GM19351 (cell line): ENCODE data around the gene ITPK1.

Experiments used
- ATAC-seq: cut with Tn5 transposase; IDR thresholded peaks from one replicate; pipeline ENCODE4 v1.9.1; 2021; ENCODE audit warnings: mild to moderate bottlenecking, moderate library complexity; ENCODE audit not compliant: unreplicated experiment

ITPK1 gene

DNA sequence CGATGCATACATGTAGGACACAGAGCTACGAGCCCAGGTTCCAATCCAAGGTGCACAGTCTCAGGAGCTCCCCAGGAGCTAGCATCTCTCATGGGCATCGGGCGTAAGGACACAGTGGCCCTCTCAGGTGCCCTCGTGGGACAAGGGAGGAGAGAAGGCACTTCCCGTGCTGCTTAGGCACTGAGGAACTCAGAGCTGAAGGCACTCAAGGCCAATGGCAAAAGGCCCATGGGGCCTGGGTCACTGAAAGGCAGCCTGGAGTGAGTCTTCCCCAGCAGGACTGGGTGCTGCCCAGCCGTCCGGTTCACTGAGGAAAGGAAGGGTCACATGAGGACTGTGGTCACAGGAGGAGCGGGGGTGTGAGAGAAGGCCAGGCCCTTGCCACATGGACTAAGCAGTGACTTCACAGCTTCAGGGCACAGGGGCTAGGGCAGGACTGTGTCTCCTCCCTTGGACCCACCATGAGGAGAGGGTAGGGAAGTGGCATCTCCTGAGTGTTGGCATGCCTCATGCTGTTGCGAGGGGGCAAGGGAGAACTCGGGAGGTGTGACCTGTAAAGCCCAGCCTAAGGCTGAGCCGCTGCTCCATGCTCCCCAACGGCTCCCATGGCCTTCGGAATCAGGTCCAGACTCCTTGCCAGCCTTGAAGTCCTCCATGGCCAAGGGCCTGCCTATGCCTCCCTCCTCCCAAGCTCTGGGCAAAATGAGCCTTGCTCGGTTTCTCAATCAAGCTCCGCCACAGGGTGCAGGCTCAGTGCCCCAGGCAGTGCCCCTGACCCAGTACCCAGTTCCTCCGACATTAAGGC lies 141.0 kb downstream of the ITPK1 start:
- no peak for ATAC-seq

GRCh38 chr14:92973798-92974372 lies 141.8 kb downstream of the ITPK1 start:
- ATAC-seq, result no peak

GRCh38 chr14:92973261-92973797 lies 142.4 kb downstream of the ITPK1 start:
- no peak for ATAC-seq

GRCh38 chr14:92971601-92972180 lies 144.0 kb downstream of the ITPK1 start:
- no peak for ATAC-seq

DNA sequence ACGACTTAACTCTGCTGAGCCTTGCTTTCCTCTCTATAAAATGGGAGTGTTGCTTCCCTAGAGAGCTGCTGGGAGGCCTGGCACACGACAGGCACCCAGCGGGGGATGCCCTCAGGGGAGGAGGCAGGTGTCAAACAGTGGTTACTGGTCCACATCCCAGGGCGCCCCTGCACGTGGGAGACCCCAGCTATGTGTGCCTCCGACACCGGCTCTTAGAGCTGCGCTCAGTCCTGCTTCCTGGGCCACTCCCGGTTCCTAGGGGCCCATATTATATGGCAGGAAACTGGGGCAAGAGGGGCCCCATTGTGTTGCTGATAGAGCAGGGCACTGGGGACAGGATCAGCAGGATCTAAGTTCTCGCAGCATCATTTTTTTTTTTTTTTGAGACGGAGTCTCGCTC lies 145.5 kb downstream of the ITPK1 start:
- no peak for ATAC-seq

DNA sequence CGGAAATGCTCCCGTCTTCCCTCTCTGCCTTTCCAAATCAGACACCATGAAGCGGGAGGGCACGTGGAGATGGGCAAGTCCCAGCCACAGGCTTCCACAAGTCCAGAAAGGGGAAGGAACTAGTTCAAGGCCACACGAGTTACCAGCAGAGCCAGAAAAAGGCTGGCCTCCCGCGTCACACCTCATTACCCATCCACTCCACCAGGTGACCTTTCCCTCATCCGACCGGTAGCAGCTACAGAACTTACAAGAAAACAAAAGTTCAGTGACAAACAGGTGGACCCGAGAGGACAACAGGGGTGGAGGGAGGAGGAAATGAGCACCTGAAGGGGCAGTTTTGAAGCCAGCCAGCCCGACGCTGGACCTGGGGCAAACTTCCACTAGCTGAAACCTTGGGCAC lies 145.9 kb downstream of the ITPK1 start:
- ATAC-seq, result no peak

DNA sequence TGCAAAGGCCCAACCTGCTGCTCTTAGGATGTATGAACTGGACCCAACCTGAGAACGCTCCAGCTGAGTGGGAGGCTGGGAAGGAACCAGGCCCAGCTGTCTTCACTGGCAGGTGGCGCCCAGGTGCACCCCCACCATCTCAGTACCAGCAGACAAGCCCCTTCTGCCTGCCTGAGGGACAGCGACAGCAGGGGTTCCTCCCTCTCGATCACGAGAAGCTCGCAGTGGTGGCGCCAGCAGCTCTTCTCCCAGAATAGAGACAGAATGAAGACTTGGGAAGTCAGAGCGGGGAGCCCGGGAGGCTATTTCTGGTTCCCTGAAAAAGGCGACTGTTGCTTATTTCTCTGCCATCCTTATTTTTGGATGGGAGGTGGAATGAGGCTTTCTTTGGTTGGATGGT lies 146.3 kb downstream of the ITPK1 start:
- no peak for ATAC-seq

DNA sequence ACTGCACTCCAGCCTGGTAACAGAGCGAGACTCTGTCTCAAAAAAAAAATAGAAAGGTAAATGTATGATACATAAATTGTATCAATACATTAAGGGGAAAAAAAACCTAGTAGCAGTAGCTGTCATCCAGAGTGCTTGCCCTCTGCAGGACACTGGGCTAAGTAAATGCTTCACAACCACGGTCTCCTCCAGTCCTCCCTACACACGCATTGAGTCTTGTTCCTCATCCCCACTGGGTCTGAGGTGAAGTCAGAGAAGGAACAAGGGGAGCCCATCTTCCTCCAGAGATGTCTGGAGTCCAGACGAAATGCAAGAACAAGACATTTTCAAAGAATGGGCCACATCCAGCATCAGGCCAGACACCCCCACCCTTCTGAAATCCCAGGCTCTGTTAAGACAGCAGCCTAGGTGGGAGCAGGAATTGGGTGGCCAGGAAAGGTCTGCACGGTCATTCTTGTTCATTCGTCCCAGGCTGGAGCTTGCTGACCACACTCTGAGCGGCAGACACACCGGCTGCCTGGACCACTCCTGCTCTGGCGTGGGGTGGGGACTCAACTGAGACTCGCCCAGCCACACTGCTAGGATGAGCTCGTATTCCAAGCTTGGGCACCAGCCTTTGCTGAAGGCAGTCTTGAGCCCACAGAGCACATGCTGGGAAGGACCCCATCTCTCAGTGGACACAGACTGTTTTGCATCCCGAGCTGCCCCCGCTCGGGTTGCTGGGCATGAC lies 147.3 kb downstream of the ITPK1 start:
- no peak for ATAC-seq

- no peak for ATAC-seq
Measured at GRCh38 chr14:92967346-92967926, 148.3 kb downstream of the ITPK1 start.

- no peak for ATAC-seq
Measured at GRCh38 chr14:92965281-92965680, 150.4 kb downstream of the ITPK1 start.

DNA sequence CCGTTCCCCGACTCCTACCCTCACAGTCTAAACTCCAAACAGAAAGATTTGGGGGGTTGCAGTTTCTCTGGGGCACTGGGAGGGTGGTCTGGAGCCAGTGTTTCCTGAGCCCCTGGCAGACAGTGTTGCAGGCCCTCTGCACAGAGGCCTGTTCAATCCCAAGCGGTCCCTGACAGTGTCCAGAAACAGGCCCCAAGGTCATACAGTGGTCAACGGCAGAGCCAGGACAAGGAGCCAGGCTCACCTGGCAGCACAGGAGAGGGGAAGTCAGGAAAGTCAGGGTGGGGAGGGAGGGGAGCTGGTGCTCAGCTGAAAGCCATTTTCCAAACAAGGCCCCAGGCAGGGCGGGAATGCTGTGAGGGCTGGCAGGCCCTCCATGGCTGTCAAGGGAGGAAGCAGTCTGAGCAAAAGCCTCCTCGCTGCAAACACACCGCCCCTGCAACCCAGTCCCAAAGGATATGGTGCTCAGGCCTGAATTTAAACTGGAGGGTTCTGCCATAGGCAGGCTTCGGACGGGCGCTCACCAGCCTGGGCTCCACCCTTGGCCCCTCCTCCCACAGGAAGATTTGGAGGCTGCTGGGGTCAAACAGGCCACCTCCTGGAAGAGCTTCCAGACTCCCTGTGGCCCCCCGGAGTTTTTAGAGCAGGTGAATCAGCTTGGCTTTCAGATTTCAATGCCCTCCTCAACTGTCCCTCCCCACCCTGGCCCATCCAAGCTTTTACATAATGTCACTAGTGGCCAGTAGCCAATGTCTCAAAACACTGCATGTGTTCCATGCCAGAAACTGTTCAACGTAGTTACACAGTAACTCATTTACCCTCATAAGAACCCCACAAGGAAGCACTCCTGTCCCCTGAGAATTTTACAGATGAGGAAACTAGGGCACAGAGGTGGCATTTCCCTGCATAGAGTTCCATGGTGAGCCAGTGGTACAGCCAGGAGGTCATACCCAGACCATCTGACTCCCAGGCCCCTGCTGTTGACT lies 151.3 kb downstream of the ITPK1 start:
- no peak for ATAC-seq

DNA sequence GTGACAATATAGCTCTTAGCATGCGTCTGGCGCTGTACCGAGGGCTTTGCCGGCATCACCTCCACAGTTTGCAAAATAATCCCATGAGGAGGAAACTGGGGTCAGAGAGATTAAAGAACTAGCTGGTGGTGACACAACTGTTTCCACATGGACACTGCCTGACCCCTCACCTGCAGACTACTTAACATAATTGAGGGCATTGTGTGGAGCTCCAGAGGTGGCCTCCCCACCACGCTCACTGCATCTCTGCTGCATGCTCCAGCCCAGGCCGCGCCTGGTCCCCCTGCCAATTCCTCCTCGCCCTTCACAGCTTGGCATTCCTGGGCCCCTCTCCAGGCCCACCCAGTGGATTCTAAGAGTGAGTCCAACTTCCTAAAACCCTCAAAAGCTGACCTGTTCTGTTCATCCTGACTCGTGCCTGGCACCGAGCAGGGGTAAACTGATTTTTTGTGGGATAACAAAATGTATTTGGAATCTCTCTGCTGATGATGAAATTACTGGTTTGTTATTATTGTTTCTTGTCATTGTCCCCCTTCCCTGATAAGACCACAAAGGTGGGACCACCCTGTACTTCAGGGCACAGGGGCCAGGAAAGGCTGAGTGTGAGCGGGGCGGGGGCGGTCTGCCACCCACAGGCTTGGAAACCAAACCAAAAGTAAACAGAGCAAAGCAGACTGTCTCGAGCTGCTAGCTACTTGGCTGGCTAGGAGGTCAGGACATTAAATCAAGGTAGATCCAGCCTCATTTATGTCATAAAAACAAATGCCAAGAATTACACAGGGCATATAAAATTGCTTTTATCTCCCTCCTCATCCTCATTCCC lies 152.2 kb downstream of the ITPK1 start:
- no peak for ATAC-seq

DNA sequence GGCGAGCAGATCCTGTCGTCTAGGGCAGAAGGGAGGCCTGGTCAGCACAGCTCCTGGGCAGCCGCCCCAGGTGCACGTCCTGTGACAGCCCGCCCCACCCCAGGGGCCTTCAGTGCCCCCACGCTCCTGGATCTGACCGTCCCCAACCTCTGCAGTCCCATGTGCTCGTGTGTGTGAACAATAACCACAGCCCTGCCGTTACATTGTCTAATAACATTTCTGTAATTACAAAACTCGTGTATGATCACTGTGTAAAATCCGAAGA lies 153.0 kb downstream of the ITPK1 start:
- ATAC-seq, result no peak

DNA sequence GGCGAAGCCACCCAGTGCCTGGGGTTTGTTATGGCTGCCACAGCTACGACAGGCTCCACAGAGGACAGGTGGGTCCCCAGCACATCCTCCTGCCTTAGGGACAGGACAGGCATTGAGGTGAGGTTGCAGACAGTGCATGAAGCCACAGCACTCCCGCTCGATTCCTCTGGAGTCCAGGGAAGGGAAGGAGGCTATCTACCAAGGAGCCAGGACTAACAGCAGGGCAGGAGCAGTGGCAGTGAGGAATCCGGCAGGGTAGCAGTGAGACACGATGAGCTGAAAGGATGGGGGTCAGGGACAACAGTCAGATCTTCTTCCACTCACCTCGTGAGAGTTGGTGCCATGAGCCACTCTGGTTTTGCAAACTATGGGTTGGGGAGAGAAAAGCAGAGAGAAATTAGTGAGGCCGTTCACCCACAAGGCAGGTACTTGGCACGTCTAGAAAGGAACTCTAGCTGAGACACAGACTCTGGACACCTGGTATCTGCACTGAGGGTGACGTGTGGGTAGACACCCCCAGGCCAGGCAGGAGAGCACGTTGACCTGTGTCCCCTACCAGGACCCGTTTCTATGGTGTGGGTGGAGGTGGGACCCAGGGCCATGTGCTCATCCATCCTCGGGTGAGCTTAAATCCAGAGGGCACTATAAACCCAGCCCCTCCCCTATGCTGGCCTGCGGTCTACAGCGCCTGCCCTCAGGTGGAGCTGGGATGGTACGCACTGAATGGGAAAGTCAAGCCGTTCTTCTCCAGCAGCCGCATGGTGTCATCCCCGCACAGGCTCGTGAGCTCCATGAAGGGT lies 153.5 kb downstream of the ITPK1 start:
- no peak for ATAC-seq

DNA sequence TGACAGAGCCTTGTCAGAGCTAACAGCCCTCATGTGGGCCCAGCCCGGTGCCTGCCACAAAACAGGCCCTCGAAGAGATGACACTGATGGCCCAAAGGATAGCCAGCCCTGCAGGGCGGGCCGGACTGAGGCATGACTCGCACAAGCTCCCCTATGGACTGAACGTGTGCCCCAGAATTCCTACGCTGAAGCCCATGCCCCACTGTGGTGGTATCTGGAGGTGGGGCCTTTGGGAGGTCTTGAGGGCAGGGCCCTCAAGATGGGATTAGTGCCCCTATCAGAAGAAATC lies 154.2 kb downstream of the ITPK1 start:
- ATAC-seq, result no peak

- ATAC-seq, result no peak
Measured at GRCh38 chr14:92960706-92961566, 154.8 kb downstream of the ITPK1 start.

- no peak for ATAC-seq
Measured at GRCh38 chr14:92959761-92960680, 155.7 kb downstream of the ITPK1 start.
